Esophagus squamous epithelium (tissue), 4 donors: ENCODE measurements around the gene ARAP3.

Experiments
- POLR2A ChIP-seq, 4 donors: fragments of 450-650 bp; IDR thresholded peaks; one replicate each; pipeline ENCODE4 v1.6.1; 2017; ENCODE audit warnings: antibody characterized with exemption in 4 of 4, mild to moderate bottlenecking in 4 of 4, moderate library complexity in 3 of 4
- TF ChIP-seq, protein P1 (sequence below), 6 experiments: fragments of 450-650 bp in 4 of 6; fragments of 200-600 bp in 2 of 6; sonication (generic) in 2 of 6; IDR thresholded peaks; one replicate each; pipeline ENCODE4 v1.5.1; 2016 to 2019; ENCODE audit warnings: antibody characterized with exemption in 6 of 6, mild to moderate bottlenecking in 4 of 6, moderate library complexity in 4 of 6

DNA sequence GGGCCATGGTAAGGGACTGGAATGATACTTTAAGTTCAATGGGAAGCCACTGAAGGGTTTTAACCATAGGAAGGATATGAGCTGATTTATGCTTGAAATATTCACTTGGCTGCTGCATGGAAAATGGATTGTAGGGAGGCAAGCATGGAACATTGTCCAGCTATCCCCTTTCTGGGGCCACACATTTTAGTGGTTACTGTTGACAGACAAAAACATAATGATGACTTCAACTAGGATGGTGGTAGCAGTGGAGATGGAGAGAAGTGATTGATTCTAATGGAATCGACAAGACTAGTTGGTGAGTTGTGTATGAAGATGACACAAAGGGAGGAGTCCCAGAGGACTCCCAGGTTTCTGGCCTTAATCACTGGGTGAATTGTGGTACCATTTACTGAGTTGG is 24.6 kb downstream of the ARAP3 start:
- TF ChIP-seq, protein P1, sequence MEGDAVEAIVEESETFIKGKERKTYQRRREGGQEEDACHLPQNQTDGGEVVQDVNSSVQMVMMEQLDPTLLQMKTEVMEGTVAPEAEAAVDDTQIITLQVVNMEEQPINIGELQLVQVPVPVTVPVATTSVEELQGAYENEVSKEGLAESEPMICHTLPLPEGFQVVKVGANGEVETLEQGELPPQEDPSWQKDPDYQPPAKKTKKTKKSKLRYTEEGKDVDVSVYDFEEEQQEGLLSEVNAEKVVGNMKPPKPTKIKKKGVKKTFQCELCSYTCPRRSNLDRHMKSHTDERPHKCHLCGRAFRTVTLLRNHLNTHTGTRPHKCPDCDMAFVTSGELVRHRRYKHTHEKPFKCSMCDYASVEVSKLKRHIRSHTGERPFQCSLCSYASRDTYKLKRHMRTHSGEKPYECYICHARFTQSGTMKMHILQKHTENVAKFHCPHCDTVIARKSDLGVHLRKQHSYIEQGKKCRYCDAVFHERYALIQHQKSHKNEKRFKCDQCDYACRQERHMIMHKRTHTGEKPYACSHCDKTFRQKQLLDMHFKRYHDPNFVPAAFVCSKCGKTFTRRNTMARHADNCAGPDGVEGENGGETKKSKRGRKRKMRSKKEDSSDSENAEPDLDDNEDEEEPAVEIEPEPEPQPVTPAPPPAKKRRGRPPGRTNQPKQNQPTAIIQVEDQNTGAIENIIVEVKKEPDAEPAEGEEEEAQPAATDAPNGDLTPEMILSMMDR (IDR thresholded peaks at IDR 0.05), result no peak
- TF ChIP-seq POLR2A (IDR thresholded peaks at IDR 0.05), result no peak
